Measurements from ENCODE around the gene DELE1.
A peak's percentile ranks its signal among the peaks of the same experiment; 100 is the strongest.

Gene DELE1

GRCh38 chr5:141966963-141967333 lies 43.3 kb downstream of the DELE1 start:
- no peak for TF ChIP-seq CTCF (IDR thresholded peaks at IDR 0.05; ENCODE audit: extremely low read depth, missing control alignments)
- DNase-seq (ENCODE audit: low spot score), result no peak

GRCh38 chr5:141968914-141969608 lies 45.4 kb downstream of the DELE1 start, which contains the start of gene RNF14:
Gene RNF14 (plus strand): TSS chr5:141969105. CDS start chr5:141973589, 4,484 bp downstream.
- TF ChIP-seq CTCF (IDR thresholded peaks at IDR 0.05; ENCODE audit: extremely low read depth, missing control alignments), result peak; percentile 88
- peak; percentile 92 for DNase-seq (ENCODE audit: low spot score)

- DNase-seq (ENCODE audit: low spot score), result peak; percentile 77
Measured at GRCh38 chr5:141969783-141970771, 46.4 kb downstream of the DELE1 start.

GRCh38 chr5:141973871-141974595 lies 50.4 kb downstream of the DELE1 start:
- no peak for DNase-seq (ENCODE audit: low spot score)
- no peak for TF ChIP-seq CTCF (IDR thresholded peaks at IDR 0.05; ENCODE audit: extremely low read depth, missing control alignments)

More at GRCh38 chr5:141969783-141970771, 46.4 kb downstream of the DELE1 start:
- no peak for TF ChIP-seq CTCF (IDR thresholded peaks at IDR 0.05; ENCODE audit: extremely low read depth, missing control alignments)

GRCh38 chr5:141976176-141976575 lies 52.5 kb downstream of the DELE1 start:
- no peak for DNase-seq (ENCODE audit: low spot score)
- no peak for TF ChIP-seq CTCF (IDR thresholded peaks at IDR 0.05; ENCODE audit: extremely low read depth, missing control alignments)

GRCh38 chr5:141978389-141978788 lies 54.7 kb downstream of the DELE1 start:
- no peak for TF ChIP-seq CTCF (IDR thresholded peaks at IDR 0.05; ENCODE audit: extremely low read depth, missing control alignments)
- DNase-seq (ENCODE audit: low spot score), result no peak

All from GM20000 (cell line).